ENCODE measurements around the gene ZNF521. TPM values are rescaled to one million over a fixed set of nuclear protein-coding genes. Genes with fewer than 3 reads are reported as not detected.
A peak's percentile ranks its signal among the peaks of the same experiment; 100 is the strongest.

Gene ZNF521
- not detected for total RNA-seq

- POLR2A ChIA-PET: interaction anchor here (0.7 kb wide), 1 partner anchor 187 kb away, joined by 4 read pairs; no protein-coding TSS in a partner anchor
- Mint-ChIP-seq H3K27me3 (peaks cover 61% of the 10 kb centered on the region), H3K27ac (no peak within 1 kb of the TSS), H3K4me3 (peak within 1 kb of the TSS; percentile 73), H3K4me1 (peaks cover 10% of the 10 kb centered on the region), H3K36me3 (peaks cover 2% of the 10 kb centered on the region), H3K9me3 (no peaks in the 10 kb centered on the region)
- ATAC-seq (ENCODE audit: low read depth) (peak; percentile 79), DNase-seq (peak; percentile 56)
These were observed at the start of gene ZNF521 for GRCh38 chr18:25351777-25352628. Gene ZNF521 (minus strand): TSS chr18:25352166. CDS start chr18:25350946, 1,220 bp downstream.

- Mint-ChIP-seq H3K27ac (no peak overlapping the region), H3K36me3 (no peaks in the 10 kb centered on the region), H3K4me1 (no peaks in the 10 kb centered on the region), H3K27me3 (no peaks in the 10 kb centered on the region), H3K9me3 (no peaks in the 10 kb centered on the region), H3K4me3 (no peak overlapping the region)
- POLR2A ChIA-PET: no interaction called here
- no peak for ATAC-seq (ENCODE audit: low read depth)
- DNase-seq: no peak
These were observed 47.6 kb upstream of the ZNF521 start for GRCh38 chr18:25399554-25399953.

GRCh38 chr18:25392192-25392591, 40.2 kb upstream of the ZNF521 start:
- Mint-ChIP-seq H3K27me3 (no peaks in the 10 kb centered on the region), H3K27ac (no peak overlapping the region), H3K36me3 (no peaks in the 10 kb centered on the region), H3K4me1 (no peaks in the 10 kb centered on the region), H3K4me3 (no peak overlapping the region), H3K9me3 (no peaks in the 10 kb centered on the region)
- ATAC-seq (ENCODE audit: low read depth) (no peak), DNase-seq (no peak)
- POLR2A ChIA-PET: no interaction called here

- ATAC-seq (ENCODE audit: low read depth): no peak
- no peaks in the 10 kb centered on the region for H3K9me3 Mint-ChIP-seq
- POLR2A ChIA-PET: no interaction called here
- no peak overlapping the region for H3K4me3 Mint-ChIP-seq
- H3K27ac Mint-ChIP-seq: no peak overlapping the region
- H3K36me3 Mint-ChIP-seq: no peaks in the 10 kb centered on the region
- no peaks in the 10 kb centered on the region for H3K27me3 Mint-ChIP-seq
- H3K4me1 Mint-ChIP-seq: no peaks in the 10 kb centered on the region
- no peak for DNase-seq
These were observed 21.6 kb upstream of the ZNF521 start for GRCh38 chr18:25373432-25374179.

- DNase-seq (no peak), ATAC-seq (ENCODE audit: low read depth) (no peak)
- Mint-ChIP-seq H3K27me3 (no peaks in the 10 kb centered on the region), H3K4me1 (no peaks in the 10 kb centered on the region), H3K9me3 (no peaks in the 10 kb centered on the region), H3K4me3 (no peak overlapping the region), H3K27ac (no peak overlapping the region), H3K36me3 (no peaks in the 10 kb centered on the region)
- POLR2A ChIA-PET: no interaction called here
These were observed 18.4 kb upstream of the ZNF521 start for GRCh38 chr18:25370391-25370790.

GRCh38 chr18:25365242-25365641, 13.3 kb upstream of the ZNF521 start:
- H3K4me3 Mint-ChIP-seq: no peak overlapping the region
- H3K9me3 Mint-ChIP-seq: no peaks in the 10 kb centered on the region
- no peak overlapping the region for H3K27ac Mint-ChIP-seq

GRCh38 chr18:25364732-25365131, 12.8 kb upstream of the ZNF521 start:
- POLR2A ChIA-PET: no interaction called here
- no peaks in the 10 kb centered on the region for H3K4me1 Mint-ChIP-seq
- no peak overlapping the region for H3K27ac Mint-ChIP-seq

More at GRCh38 chr18:25365242-25365641, 13.3 kb upstream of the ZNF521 start:
- no peaks in the 10 kb centered on the region for H3K36me3 Mint-ChIP-seq
- no peaks in the 10 kb centered on the region for H3K4me1 Mint-ChIP-seq
- no peak for DNase-seq
- POLR2A ChIA-PET: no interaction called here
- peaks cover 5% of the 10 kb centered on the region for H3K27me3 Mint-ChIP-seq
- no peak for ATAC-seq (ENCODE audit: low read depth)

GRCh38 chr18:25360301-25360899, 8.4 kb upstream of the ZNF521 start:
- peaks cover 22% of the 10 kb centered on the region for H3K27me3 Mint-ChIP-seq
- POLR2A ChIA-PET: interaction anchor here (0.6 kb wide), 1 partner anchor 37 kb away, joined by 3 read pairs; no protein-coding TSS in a partner anchor
- H3K36me3 Mint-ChIP-seq: no peaks in the 10 kb centered on the region
- no peak overlapping the region for H3K4me3 Mint-ChIP-seq
- H3K9me3 Mint-ChIP-seq: no peaks in the 10 kb centered on the region
- H3K27ac Mint-ChIP-seq: no peak overlapping the region
- DNase-seq (no peak), ATAC-seq (ENCODE audit: low read depth) (no peak)
- no peaks in the 10 kb centered on the region for H3K4me1 Mint-ChIP-seq

More at GRCh38 chr18:25364732-25365131, 12.8 kb upstream of the ZNF521 start:
- Mint-ChIP-seq H3K9me3 (no peaks in the 10 kb centered on the region), H3K36me3 (no peaks in the 10 kb centered on the region), H3K27me3 (peaks cover 8% of the 10 kb centered on the region), H3K4me3 (no peak overlapping the region)
- DNase-seq (no peak), ATAC-seq (ENCODE audit: low read depth) (no peak)

- peaks cover 54% of the 10 kb centered on the region for H3K27me3 Mint-ChIP-seq
- no peak for DNase-seq
- H3K27ac Mint-ChIP-seq: no peak overlapping the region
- H3K4me3 Mint-ChIP-seq: no peak overlapping the region
- POLR2A ChIA-PET: interaction anchor here (0.7 kb wide), 1 partner anchor 188 kb away, joined by 4 read pairs; no protein-coding TSS in a partner anchor
- peaks cover 2% of the 10 kb centered on the region for H3K36me3 Mint-ChIP-seq
- no peak for ATAC-seq (ENCODE audit: low read depth)
- no peaks in the 10 kb centered on the region for H3K9me3 Mint-ChIP-seq
- peaks cover 10% of the 10 kb centered on the region for H3K4me1 Mint-ChIP-seq
These were observed 1.1 kb upstream of the ZNF521 start for GRCh38 chr18:25353080-25353479.

GRCh38 chr18:25352629-25353005, 651 bp upstream of the ZNF521 start:
- Mint-ChIP-seq H3K4me1 (peaks cover 10% of the 10 kb centered on the region), H3K36me3 (peaks cover 2% of the 10 kb centered on the region), H3K9me3 (no peaks in the 10 kb centered on the region), H3K27me3 (peaks cover 56% of the 10 kb centered on the region), H3K27ac (no peak overlapping the region), H3K4me3 (no peak overlapping the region)
- DNase-seq (no peak), ATAC-seq (ENCODE audit: low read depth) (no peak)
- POLR2A ChIA-PET: interaction anchor here (0.7 kb wide), 1 partner anchor 188 kb away, joined by 4 read pairs; no protein-coding TSS in a partner anchor

- ATAC-seq (ENCODE audit: low read depth) (no peak), DNase-seq (no peak)
- H3K4me3 Mint-ChIP-seq: peak overlapping the region; percentile 73
- peaks cover 64% of the 10 kb centered on the region for H3K27me3 Mint-ChIP-seq
- POLR2A ChIA-PET: no interaction called here
- H3K4me1 Mint-ChIP-seq: peaks cover 10% of the 10 kb centered on the region
- H3K36me3 Mint-ChIP-seq: peaks cover 2% of the 10 kb centered on the region
- H3K27ac Mint-ChIP-seq: no peak overlapping the region
- H3K9me3 Mint-ChIP-seq: no peaks in the 10 kb centered on the region
These were observed 638 bp downstream of the ZNF521 start for GRCh38 chr18:25351280-25351775.

GRCh38 chr18:25350489-25351251, 1.3 kb downstream of the ZNF521 start:
- peak; percentile 20 for ATAC-seq (ENCODE audit: low read depth)
- Mint-ChIP-seq H3K9me3 (no peaks in the 10 kb centered on the region), H3K4me1 (peaks cover 10% of the 10 kb centered on the region), H3K36me3 (peaks cover 2% of the 10 kb centered on the region), H3K27me3 (peaks cover 67% of the 10 kb centered on the region), H3K27ac (no peak overlapping the region), H3K4me3 (peak overlapping the region; percentile 87)
- POLR2A ChIA-PET: no interaction called here
- peak; percentile 40 for DNase-seq
